OCI-LY7 (cell line): Measurements from ENCODE around the gene PGD.

Source experiments
- EZH2phosphoT487 ChIP-seq: fragments of 200-600 bp; sonication (generic); IDR thresholded peaks from 2 replicates; pipeline ENCODE4 v1.6.1; 2018; ENCODE audit warnings: low read depth, borderline replicate concordance, mild to moderate bottlenecking, mixed run types, antibody characterized with exemption, low read length, moderate library complexity, mixed read lengths
- TF ChIP-seq, protein P1 (sequence below): fragments of 200-600 bp; sonication (generic); conservative IDR thresholded peaks from 2 replicates; pipeline ENCODE4 v1.5.1; 2014; ENCODE audit warnings: mild to moderate bottlenecking, antibody characterized with exemption, low read length, moderate library complexity, mixed read lengths

DNA sequence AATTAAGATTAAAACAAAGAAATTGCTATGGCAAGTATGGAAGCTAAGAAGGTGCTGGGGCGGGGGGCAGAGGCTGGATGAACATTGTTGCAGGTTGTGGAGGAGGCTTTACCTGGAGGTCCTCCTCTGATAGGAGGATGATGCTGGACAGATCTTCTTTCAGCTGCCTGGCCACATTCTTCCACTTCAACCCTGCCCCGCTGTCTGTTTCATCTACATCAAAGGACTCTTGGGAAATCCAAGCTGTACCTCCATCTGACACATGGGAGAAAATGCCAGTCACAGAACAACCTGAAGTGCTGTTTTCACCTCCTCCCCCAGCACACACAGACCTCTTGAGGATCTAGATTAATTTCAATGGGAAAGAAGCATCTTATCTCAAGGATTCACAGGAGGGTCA is 68.2 kb downstream of the PGD start:
- TF ChIP-seq, protein P1, sequence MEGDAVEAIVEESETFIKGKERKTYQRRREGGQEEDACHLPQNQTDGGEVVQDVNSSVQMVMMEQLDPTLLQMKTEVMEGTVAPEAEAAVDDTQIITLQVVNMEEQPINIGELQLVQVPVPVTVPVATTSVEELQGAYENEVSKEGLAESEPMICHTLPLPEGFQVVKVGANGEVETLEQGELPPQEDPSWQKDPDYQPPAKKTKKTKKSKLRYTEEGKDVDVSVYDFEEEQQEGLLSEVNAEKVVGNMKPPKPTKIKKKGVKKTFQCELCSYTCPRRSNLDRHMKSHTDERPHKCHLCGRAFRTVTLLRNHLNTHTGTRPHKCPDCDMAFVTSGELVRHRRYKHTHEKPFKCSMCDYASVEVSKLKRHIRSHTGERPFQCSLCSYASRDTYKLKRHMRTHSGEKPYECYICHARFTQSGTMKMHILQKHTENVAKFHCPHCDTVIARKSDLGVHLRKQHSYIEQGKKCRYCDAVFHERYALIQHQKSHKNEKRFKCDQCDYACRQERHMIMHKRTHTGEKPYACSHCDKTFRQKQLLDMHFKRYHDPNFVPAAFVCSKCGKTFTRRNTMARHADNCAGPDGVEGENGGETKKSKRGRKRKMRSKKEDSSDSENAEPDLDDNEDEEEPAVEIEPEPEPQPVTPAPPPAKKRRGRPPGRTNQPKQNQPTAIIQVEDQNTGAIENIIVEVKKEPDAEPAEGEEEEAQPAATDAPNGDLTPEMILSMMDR, result no peak
- no peak for TF ChIP-seq EZH2phosphoT487
